Brain pericyte (primary cell): ENCODE results near the gene C1QTNF4.

Source experiments
- DNase-seq: peaks from one replicate; pipeline ENCODE4 v3.0.0-alpha.2; 2012; ENCODE audit warnings: low read depth, low spot score

Gene C1QTNF4

DNA sequence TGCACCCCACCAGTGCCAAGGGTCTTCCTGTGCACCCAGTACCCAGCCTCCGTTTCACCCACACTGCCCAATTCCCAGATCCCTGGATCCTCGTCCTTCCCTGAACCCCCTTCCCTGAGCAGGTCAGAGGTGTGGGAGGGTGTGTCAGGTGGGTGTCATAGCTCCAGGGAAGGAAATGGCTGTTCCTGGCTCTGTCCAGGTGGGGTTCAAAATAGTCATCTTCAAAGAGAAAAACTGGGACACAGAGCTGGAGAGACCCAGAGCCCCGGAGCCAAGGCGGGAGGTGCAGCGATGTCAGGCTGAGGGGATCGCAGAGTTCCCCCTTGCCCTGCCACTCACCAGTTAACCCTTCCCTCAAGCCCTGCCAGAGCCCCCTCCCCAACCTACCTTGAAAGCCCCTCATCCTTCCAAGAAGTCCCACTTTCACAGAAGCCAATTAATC is 698 bp downstream of the C1QTNF4 start:
- DNase-seq: no peak

- DNase-seq: no peak
Measured at GRCh38 chr11:47592970-47593369, 1.2 kb downstream of the C1QTNF4 start.

GRCh38 chr11:47592251-47592650 is 2.0 kb downstream of the C1QTNF4 start:
- DNase-seq: no peak

- no peak for DNase-seq
Measured at GRCh38 chr11:47591764-47592163, 2.4 kb downstream of the C1QTNF4 start.

DNA sequence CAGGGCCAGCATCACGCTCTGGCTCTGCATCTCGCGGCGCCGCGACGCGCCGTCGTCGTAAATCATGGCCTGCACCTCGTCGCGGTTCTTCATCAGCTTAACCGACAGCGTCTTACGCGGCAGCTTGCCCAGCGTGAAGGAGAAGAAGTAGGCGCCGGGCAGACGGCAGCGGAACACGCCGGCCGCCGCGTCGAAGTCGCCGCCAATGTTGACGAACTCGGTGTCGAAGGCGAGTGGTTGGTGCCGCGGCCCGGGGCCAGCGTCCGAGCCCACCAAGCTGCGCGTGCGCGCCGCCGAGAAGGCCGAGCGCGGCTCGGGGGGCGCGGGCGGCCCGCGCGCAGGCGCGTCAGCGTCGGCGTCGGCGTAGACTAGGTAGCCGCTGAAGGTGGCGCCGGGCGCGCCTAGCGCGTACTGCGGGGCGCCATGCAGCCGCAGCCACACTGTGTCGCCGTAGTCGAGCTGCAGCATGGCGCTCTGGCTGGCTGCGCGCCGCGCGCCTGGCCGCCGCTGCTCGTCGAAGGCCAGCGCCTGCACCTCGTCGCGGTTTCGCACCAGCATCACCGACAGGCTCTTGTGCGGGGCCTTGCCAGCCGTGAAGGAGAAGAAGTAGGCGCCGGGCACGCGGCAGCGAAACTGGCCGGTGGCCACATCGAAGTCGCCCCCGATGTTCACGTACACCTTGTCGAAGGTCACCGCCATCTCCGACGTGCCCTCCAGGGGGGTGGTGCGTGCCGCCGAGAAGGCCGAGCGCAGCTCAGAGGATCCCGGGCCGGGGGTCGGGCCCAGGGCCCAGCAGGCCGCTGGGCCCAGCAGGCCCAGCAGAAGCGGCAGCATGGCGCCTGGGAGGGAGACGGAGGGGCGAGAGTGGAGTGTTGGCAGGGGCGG is 4.0 kb downstream of the C1QTNF4 start:
- DNase-seq: no peak

GRCh38 chr11:47589584-47589976 is 4.6 kb downstream of the C1QTNF4 start:
- DNase-seq: no peak

- DNase-seq: no peak
Measured at GRCh38 chr11:47589118-47589517, 5.1 kb downstream of the C1QTNF4 start.

- DNase-seq: no peak
Measured at GRCh38 chr11:47587723-47588326, 6.4 kb downstream of the C1QTNF4 start.

DNA sequence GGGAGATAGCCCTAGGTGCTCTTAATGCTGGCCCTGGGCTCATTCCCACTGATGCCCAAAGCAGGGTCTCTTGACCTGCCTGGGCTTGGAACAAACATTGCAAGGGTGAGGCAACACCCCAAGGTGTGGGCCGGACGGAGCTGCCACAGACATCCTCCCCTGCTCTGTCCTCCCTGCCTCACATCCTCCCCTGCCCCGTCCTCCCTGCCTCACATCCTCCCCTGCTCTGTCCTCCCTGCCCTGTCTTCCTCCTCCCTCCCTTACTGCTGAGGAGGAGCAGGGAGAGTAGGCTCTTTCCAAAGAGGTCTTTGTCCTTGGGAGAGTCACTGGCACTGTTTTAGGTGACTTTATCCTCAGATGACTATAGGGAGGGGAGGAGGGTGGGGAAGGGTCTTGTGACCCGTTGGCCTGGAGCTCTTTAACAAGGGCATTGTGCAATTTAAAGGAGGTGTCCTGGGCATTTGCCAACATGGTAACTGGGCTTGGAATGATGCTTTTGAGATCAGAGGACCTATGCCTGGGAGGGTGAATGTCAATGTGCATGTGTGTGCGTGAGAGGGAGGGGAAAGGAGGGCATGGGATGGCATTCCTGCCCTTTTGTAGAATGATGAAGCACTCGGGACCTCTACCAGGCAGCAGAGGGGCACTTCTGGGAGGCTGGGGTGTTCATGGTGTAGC is 7.0 kb downstream of the C1QTNF4 start:
- DNase-seq: no peak

GRCh38 chr11:47586098-47586855 is 7.9 kb downstream of the C1QTNF4 start, which contains the start of gene FAM180B:
Gene FAM180B (plus strand): TSS chr11:47586678. CDS start chr11:47586769, 91 bp downstream.
- no peak for DNase-seq

GRCh38 chr11:47583844-47584243 is 10.4 kb downstream of the C1QTNF4 start:
- DNase-seq: no peak

DNA sequence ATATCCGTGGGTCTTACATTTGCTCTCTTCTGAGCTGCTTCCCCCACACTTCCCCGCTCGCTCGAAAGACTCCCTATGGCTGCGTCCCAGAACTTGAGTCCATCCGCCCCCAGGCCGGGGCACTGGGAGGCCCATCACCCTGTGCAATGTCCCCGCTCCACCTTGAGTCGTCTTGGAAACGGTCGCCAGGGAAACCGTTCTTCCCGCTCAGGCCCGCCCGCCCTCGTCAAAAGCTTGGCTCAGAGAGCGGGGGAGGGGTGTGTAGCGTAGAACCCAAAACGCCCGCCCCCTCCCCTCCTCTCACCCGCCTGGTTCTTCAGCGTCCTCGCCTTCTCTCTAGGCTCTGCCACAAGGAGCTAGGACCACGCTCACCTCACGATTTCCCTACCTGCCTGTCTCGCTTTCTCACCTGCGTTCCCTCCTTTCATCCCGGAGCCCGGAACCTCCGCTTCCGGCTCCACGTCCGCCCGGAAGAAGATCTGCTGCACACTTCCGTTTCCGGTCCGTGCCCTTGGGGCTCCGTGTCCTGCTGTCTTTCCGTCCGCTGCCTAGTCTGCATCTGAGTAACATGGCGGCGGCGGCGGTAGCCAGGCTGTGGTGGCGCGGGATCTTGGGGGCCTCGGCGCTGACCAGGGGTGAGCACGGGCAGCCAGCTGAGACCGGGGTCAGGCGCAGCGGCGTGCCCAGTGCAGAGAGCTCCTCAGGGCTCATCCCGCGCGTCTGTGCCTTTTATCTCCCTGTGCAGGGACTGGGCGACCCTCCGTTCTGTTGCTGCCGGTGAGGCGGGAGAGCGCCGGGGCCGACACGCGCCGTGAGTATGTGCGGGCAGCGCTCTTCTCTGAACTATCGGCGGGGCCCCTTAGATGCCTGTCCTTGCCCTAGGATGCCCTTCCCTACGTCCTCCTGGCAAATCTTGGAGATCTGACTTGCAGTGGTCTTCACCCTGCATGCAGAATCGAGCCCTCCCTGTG is 15.4 kb downstream of the C1QTNF4 start, which contains the start of the genes KBTBD4 and NDUFS3:
Gene KBTBD4 (minus strand): TSS at position 447 of the 971 bp plus-strand sequence. CDS start 19 bp downstream, at position 428.
Gene NDUFS3 (plus strand): TSS at position 551 of the 971 bp plus-strand sequence. CDS start 18 bp downstream, at position 569.
- peak; percentile 76 for DNase-seq

DNA sequence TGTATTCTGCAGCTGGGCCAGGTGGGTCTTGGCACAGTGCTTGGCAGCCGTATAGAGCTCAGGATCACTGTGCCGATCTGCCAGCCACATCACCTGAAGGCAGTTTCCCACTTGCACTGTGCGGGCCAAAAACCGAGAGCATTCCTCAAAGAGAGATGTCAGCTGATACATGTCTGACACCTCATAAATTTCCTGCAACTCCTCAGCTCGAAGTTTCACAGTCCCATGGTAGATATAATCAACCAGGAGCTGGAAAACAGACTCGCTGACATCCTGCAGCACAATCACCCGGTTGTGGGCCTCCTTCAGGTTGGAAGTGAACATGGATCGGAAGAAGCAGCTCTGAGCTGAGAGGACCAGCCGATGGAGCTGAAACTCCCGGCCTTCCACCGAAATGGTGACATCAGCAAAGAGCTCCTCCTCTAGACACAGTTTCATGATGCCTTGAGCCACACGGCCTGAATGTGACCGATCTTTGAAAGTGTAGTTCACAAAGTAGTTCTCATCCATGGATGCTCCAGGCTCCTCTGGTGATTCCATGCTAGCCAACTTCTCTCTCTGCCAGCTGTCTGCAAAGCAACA is 16.7 kb downstream of the C1QTNF4 start:
- DNase-seq: no peak

- DNase-seq: no peak
Measured at GRCh38 chr11:47573321-47573720, 20.9 kb downstream of the C1QTNF4 start.

DNA sequence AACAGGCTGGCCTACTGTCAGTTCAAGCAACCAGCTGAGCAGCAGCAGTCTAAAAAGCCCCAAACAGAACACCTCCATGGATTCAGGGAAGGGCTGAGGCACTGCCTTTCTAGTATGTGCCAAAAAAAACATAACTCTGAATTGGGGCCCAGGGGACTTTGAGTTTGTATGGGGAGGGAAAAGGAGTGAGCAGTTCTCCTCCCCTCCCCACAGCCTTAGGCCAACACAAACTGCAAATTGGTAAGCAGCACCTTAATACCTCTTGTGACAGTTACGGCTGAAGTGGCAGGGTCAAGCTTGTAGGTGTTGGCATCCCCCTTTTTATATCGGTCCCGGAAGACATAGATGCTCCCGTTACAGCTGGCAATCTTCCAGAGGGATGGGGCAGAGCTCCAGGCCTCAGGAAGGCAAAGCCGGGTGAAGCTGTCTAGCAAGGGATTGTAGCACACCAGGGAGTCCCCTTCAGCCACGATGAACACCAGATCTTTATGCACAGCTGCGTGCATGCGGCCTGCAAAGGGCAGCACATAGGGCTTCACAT is 21.4 kb downstream of the C1QTNF4 start:
- peak; percentile 51 for DNase-seq

DNA sequence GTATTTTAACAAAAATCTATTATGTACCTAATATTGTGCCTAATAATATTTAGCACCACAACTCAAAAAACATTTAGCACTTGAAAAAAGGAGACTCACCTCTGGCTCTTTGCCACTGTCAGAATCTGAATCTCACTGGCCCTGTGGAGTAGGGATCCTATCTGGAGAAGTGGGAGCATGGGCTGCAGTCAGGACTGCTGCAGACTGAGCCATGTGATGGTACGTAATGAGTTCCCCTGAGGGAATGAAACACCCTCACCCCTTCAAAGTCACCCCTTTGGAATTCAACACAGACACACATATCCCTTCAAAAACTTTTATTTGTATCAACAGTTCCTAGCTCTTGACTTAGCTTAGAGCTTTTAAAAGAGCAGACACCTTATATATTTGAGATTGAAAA is 22.3 kb downstream of the C1QTNF4 start:
- DNase-seq: no peak

DNA sequence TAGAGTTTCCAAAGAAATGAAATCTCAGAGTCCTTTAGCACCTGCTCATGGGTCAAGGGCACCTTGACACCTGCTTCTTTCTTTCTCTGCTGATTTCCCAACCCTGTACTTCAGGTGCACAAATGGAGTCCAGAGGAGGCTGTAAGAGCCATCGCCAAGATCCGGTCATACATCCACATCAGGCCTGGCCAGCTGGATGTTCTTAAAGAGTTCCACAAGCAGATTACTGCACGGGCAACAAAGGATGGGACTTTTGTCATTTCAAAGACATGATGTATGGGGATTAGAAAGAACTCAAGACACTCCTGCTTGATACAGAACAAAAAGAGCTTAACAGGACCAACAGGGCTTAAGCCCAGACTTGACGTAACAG is 22.9 kb downstream of the C1QTNF4 start:
- no peak for DNase-seq

GRCh38 chr11:47570651-47571356 is 23.4 kb downstream of the C1QTNF4 start:
- DNase-seq: no peak

DNA sequence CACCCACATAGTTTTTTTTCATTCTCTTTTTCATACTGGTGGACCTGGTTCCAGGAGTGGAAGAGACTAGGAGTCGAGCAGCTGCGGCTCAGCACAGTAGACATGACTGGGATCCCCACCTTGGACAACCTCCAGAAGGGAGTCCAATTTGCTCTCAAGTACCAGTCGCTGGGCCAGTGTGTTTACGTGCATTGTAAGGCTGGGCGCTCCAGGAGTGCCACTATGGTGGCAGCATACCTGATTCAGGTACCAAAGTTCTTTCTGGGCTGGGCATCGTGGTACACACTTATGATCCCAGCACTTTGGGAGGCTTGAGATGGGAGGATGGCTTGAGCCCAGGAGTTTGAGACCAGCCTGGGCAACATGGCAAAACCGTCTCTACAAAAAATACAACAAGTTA is 24.6 kb downstream of the C1QTNF4 start:
- no peak for DNase-seq
